Adrenal gland (tissue), 12 donors: ENCODE data around the gene ARPC5L. TPM values are rescaled to one million over a fixed set of nuclear protein-coding genes. Genes with fewer than 3 reads are reported as not detected.
A peak's percentile ranks its signal among the peaks of the same experiment; 100 is the strongest.
"Not testable (repeated sequence)": the region's sequence is repeated elsewhere in the genome, so short reads cannot be mapped to it uniquely, and the experiment has no call there.

Source experiments
- DNase-seq, 7 donors: peaks; one replicate each; pipeline ENCODE4 v3.0.0-alpha.2; 2019 to 2020
- H3K27ac ChIP-seq, 5 donors: fragments of 200-600 bp; sonication (generic) in 4 of 5; 1 replicate in 3 of 5; 2 replicates in 2 of 5; pipeline versions ENCODE4 v1.5.1 to v1.8.0; 2016 to 2020; ENCODE audit warnings: mild to moderate bottlenecking in 1 of 5
- H3K27me3 ChIP-seq: fragments of 200-600 bp; 2 replicates; pipeline ENCODE4 v1.8.0; 2021
- H3K36me3 ChIP-seq, 2 donors: fragments of 200-600 bp; replicated peaks in 1 of 2; 1 replicate in 1 of 2; 2 replicates in 1 of 2; pipeline versions ENCODE4 v1.5.1 to v1.8.0; 2018 to 2022
- H3K4me1 ChIP-seq, 2 donors: fragments of 200-600 bp; replicated peaks in 1 of 2; 1 replicate in 1 of 2; 2 replicates in 1 of 2; pipeline versions ENCODE4 v1.5.1 to v1.8.0; 2018 to 2021
- H3K4me3 ChIP-seq, 4 donors: fragments of 200-600 bp; sonication (generic) in 3 of 4; one replicate each; pipeline ENCODE4 v1.5.1; 2016 to 2018
- H3K9me3 ChIP-seq, 3 donors: fragments of 200-600 bp; sonication (generic) in 1 of 3; replicated peaks in 1 of 3; 1 replicate in 2 of 3; 2 replicates in 1 of 3; pipeline versions ENCODE4 v1.5.1 to v1.8.0; 2016 to 2021
- POLR2A ChIP-seq, 2 donors: fragments of 450-650 bp; IDR thresholded peaks; one replicate each; pipeline ENCODE4 v1.6.1; 2017; ENCODE audit warnings: antibody characterized with exemption in 2 of 2, mild to moderate bottlenecking in 2 of 2, moderate library complexity in 1 of 2
- WGBS, 4 donors: extraction: QIAGEN DNeasy Blood & Tissue Kit in 2 of 4; methylation state at CpG; one replicate each; pipeline versions ENCODE4 v1.1.5 to v1.1.7; 2013 to 2017; 5-methylcytosine and 5-hydroxymethylcytosine counted together
- intact Hi-C, 2 donors: fragments of 100-400 bp; cut with DNase I; formaldehyde crosslinking; loops; one replicate each; pipeline versions ENCODE4 v1.14.1 to v1.15.0; 2022 to 2023
- polyA plus RNA-seq, 3 donors: library from polyadenylated mRNA; stranded (reverse); fragments of 200-250 nt in 2 of 3; fragments of 350-450 nt in 1 of 3; fragmentation: Illumina TruSeq in 1 of 3; extraction: RNeasy Lipid Tissue Mini Kit (QIAGEN cat#74804) in 1 of 3; gene quantifications; one replicate each; pipeline ENCODE4 v1.2.3, GENCODE V29; 2013 to 2014
- total RNA-seq, 9 donors: library from RNA; depleted of rRNA in 4 of 9; stranded (reverse); fragments of >200 nt in 4 of 9; fragments of 120-200 nt in 1 of 9; fragmentation: NEBNext Ultra II Directional in 1 of 9; extraction: Animal tissue kit (Norgen Biotek cat#: 25700) in 1 of 9; gene quantifications; one replicate each; pipeline versions ENCODE4 v1.1.0 to v1.2.4, GENCODE V29; 2013 to 2023
- TF ChIP-seq, protein P1 (sequence below), 6 experiments: fragments of 450-650 bp in 4 of 6; fragments of 200-600 bp in 2 of 6; sonication (generic) in 1 of 6; IDR thresholded peaks; 1 replicate in 5 of 6; 2 replicates in 1 of 6; pipeline versions ENCODE4 v1.5.1 to v1.8.0; 2016 to 2021; ENCODE audit warnings: antibody characterized with exemption in 6 of 6, mild to moderate bottlenecking in 2 of 6, moderate library complexity in 1 of 6
- donor health status: healthy with polysubstance abuse.
- donor health status: Bipolar disorder and iron deficiency.
- donor health status: DM: yes; HTN: yes; CAD: no.
- donor health status: DM: no; HTN: no; CAD: no.
- donor health status: DM: no; HTN: no; CAD: no.
- donor health status: DM: yes; HTN: yes; CAD: no.

ARPC5L gene
- total and polyA plus RNA-seq, 12 donors, result 20.7 to 97.6 (median 38.3) TPM

DNA sequence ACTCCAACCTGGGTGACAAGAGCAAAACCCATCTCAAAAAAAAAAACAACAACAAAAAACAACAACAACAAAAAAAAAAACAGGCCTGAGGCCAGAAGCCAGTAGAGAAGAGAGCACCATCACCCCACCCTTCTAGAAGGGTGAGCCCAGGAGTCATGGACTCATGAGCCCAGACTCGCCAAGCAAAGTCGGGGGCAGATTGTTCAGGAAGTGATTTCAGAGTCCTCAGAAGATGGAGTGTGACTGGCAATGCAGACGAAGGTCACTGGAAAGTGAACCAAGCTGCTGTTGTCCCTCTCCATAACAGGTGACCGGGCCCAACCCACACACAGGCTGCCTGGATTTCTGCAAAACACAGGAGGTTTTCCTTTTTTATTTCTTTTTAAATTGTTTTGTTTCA lies 17.6 kb upstream of the ARPC5L start:
- no peak for TF ChIP-seq POLR2A (IDR thresholded peaks at IDR 0.05)
- TF ChIP-seq, protein P1, sequence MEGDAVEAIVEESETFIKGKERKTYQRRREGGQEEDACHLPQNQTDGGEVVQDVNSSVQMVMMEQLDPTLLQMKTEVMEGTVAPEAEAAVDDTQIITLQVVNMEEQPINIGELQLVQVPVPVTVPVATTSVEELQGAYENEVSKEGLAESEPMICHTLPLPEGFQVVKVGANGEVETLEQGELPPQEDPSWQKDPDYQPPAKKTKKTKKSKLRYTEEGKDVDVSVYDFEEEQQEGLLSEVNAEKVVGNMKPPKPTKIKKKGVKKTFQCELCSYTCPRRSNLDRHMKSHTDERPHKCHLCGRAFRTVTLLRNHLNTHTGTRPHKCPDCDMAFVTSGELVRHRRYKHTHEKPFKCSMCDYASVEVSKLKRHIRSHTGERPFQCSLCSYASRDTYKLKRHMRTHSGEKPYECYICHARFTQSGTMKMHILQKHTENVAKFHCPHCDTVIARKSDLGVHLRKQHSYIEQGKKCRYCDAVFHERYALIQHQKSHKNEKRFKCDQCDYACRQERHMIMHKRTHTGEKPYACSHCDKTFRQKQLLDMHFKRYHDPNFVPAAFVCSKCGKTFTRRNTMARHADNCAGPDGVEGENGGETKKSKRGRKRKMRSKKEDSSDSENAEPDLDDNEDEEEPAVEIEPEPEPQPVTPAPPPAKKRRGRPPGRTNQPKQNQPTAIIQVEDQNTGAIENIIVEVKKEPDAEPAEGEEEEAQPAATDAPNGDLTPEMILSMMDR (IDR thresholded peaks at IDR 0.05), result no peak
- Histone ChIP-seq H3K4me3 (no peak overlapping the region), H3K27me3 (no peaks in the 10 kb centered on the region), H3K36me3 (no peaks in the 10 kb centered on the region), H3K9me3 (no peaks in the 10 kb centered on the region), H3K4me1 (peaks cover 0 to 7% of the 10 kb centered on the region in 2 donors), H3K27ac (no peak overlapping the region)
- intact Hi-C loops, result no loop called here
- DNase-seq, result no peak
- WGBS, 4 donors, result 51 to 67% (median 60%) methylated on average over 4 of the region's 4 CpGs

DNA sequence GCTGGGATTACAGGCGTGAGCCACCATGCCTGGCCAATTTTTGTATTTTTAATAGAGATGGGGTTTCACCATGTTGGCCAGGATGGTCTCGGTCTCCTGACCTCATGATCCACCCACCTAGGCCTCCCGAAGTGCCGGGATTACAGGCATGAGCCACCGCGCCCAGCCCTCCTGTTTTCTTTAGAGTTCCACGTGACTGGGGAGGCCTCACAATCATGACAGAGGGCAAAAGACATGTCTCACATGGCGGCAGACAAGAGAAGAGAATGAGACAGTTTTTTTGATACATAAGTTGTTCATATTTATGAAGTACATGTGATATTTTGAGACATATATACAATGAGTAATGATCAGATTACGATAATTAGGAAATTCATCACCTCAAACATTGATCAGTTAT lies 15.5 kb upstream of the ARPC5L start:
- H3K27me3 ChIP-seq, H3K4me3 ChIP-seq, H3K9me3 ChIP-seq, intact Hi-C loops, H3K4me1 ChIP-seq, H3K36me3 ChIP-seq, H3K27ac ChIP-seq, DNase-seq: not testable (repeated sequence)
- 77 to 93% (median 87%) methylated on average over 9 of the region's 9 CpGs for WGBS, 4 donors

DNA sequence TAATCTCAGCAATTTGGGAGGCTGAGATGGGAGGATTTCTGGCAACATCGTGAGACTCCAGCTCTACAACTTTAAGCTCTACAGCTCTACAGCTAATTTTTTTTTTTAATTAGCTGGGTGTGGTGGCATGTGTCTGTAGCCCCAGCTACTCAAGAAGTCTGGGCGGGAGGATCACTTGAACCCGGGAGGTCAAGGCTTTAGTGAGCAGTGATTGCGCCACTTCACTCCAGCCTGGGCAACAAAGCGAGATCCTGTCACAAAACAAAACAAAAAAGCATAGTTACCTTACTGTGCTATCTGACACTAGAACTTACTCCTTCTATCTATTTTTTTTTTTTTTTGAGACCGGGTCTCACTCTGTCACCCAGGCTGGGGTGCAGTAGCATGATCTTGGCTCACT lies 15.0 kb upstream of the ARPC5L start:
- no peaks in the 10 kb centered on the region for H3K9me3 ChIP-seq
- TF ChIP-seq, protein P1 (IDR thresholded peaks at IDR 0.05), result no peak
- no peak for TF ChIP-seq POLR2A (IDR thresholded peaks at IDR 0.05)
- DNase-seq, result no peak
- H3K27me3 ChIP-seq, result no peaks in the 10 kb centered on the region
- intact Hi-C loops, result no loop called here
- H3K27ac ChIP-seq, result no peak overlapping the region
- WGBS, 4 donors, result 82 to 89% (median 86%) methylated on average over 6 of the region's 6 CpGs
- no peaks in the 10 kb centered on the region for H3K4me1 ChIP-seq
- no peaks in the 10 kb centered on the region for H3K36me3 ChIP-seq
- H3K4me3 ChIP-seq, result no peak overlapping the region

- TF ChIP-seq POLR2A (IDR thresholded peaks at IDR 0.05), result no peak
- TF ChIP-seq, protein P1 (IDR thresholded peaks at IDR 0.05), result no peak
- Histone ChIP-seq H3K27me3 (no peaks in the 10 kb centered on the region), H3K4me1 (peaks cover 4 to 12% of the 10 kb centered on the region in 2 donors), H3K9me3 (no peaks in the 10 kb centered on the region), H3K36me3 (no peaks in the 10 kb centered on the region), H3K4me3 (no peak overlapping the region), H3K27ac (no peak overlapping the region)
- peak in 4 of 7 donors; percentile 58 to 79 (median 66) for DNase-seq
- intact Hi-C loops, result loop anchor here in 1 of 2 donors (10.0 kb wide), 1 partner anchor 525 kb away; no protein-coding TSS in a partner anchor
- WGBS, 4 donors, result 34 to 55% (median 39%) methylated on average over 10 of the region's 10 CpGs
These were observed 12.1 kb upstream of the ARPC5L start for GRCh38 chr9:124849801-124850200.

GRCh38 chr9:124852121-124852828 lies 9.7 kb upstream of the ARPC5L start:
- intact Hi-C loops, result loop anchor here (2.0 to 10.0 kb wide), 3 partner anchors 77 to 523 kb away; no protein-coding TSS in a partner anchor
- TF ChIP-seq, protein P1 (IDR thresholded peaks at IDR 0.05), result no peak
- no peak for TF ChIP-seq POLR2A (IDR thresholded peaks at IDR 0.05)
- WGBS, 4 donors, result 47 to 72% (median 70%) methylated on average over 5 to 13 of the region's 13 CpGs
- DNase-seq, result no peak
- peaks cover 0 to 4% of the 10 kb centered on the region in 2 donors for H3K36me3 ChIP-seq
- H3K4me3 ChIP-seq, result peak overlapping the region in 1 of 4 donors; percentile 36
- H3K4me1 ChIP-seq, result peaks cover 4 to 12% of the 10 kb centered on the region in 2 donors
- H3K9me3 ChIP-seq, result no peaks in the 10 kb centered on the region
- no peaks in the 10 kb centered on the region for H3K27me3 ChIP-seq
- no peak overlapping the region for H3K27ac ChIP-seq
